Mesendoderm (in vitro differentiated cells): ENCODE data around the gene CLIP1.

ENCODE experiments used
- DNase-seq: peaks from one replicate; pipeline ENCODE4 v3.0.0; 2013
- H2AK5ac ChIP-seq: 2 replicates; pipeline ENCODE4 v1.6.1; 2013; ENCODE audit warnings: low read length, inconsistent platforms
- H2BK120ac ChIP-seq: 2 replicates; pipeline ENCODE4 v1.6.1; 2013; ENCODE audit warnings: low read depth, mild to moderate bottlenecking, low read length, moderate library complexity, mixed read lengths
- H2BK15ac ChIP-seq: replicated peaks from 2 replicates; pipeline ENCODE4 v1.6.1; 2013; ENCODE audit warnings: low read depth, mild to moderate bottlenecking, moderate library complexity
- H2BK5ac ChIP-seq: 2 replicates; pipeline ENCODE4 v1.6.1; 2013; ENCODE audit warnings: low read length, inconsistent platforms
- H3K18ac ChIP-seq: 2 replicates; pipeline ENCODE4 v1.6.1; 2013; ENCODE audit warnings: mild to moderate bottlenecking, low read length, mixed read lengths
- H3K23ac ChIP-seq: one replicate; pipeline ENCODE4 v1.6.1; 2013; ENCODE audit warnings: low read length
- H3K27ac ChIP-seq: 2 replicates; pipeline ENCODE4 v1.5.1; 2013; ENCODE audit warnings: low read depth, mild to moderate bottlenecking, inconsistent platforms, low read length, moderate library complexity
- H3K27me3 ChIP-seq: 2 replicates; pipeline ENCODE4 v1.6.1; 2013; ENCODE audit warnings: low read length, control low read depth, mild to moderate bottlenecking, inconsistent platforms; ENCODE audit not compliant: insufficient read depth, poor library complexity
- H3K36me3 ChIP-seq: 2 replicates; pipeline ENCODE4 v1.6.1; 2013; ENCODE audit warnings: low read length, inconsistent platforms; ENCODE audit not compliant: control insufficient read depth, insufficient read depth
- H3K4ac ChIP-seq: one replicate; pipeline ENCODE4 v1.6.1; 2013; ENCODE audit warnings: low read depth, mild to moderate bottlenecking, low read length, moderate library complexity
- H3K4me1 ChIP-seq: 2 replicates; pipeline ENCODE4 v1.6.1; 2013; ENCODE audit warnings: low read depth, low read length, inconsistent platforms; ENCODE audit not compliant: control insufficient read depth
- H3K4me2 ChIP-seq: 2 replicates; pipeline ENCODE4 v1.6.1; 2013; ENCODE audit warnings: low read length
- H3K4me3 ChIP-seq: 2 replicates; pipeline ENCODE4 v1.5.1; 2013; ENCODE audit warnings: mild to moderate bottlenecking, low read length
- H3K56ac ChIP-seq: one replicate; pipeline ENCODE4 v1.6.1; 2013; ENCODE audit warnings: low read length
- H3K79me1 ChIP-seq: 2 replicates; pipeline ENCODE4 v1.6.1; 2013; ENCODE audit warnings: low read length, inconsistent platforms
- H3K79me2 ChIP-seq: 2 replicates; pipeline ENCODE4 v1.6.1; 2013; ENCODE audit warnings: mild to moderate bottlenecking, low read length; ENCODE audit not compliant: control insufficient read depth, insufficient read depth
- H3K9ac ChIP-seq: 2 replicates; pipeline ENCODE4 v1.6.1; 2013; ENCODE audit warnings: low read length, inconsistent platforms
- H4K5ac ChIP-seq: one replicate; pipeline ENCODE4 v1.6.1; 2013; ENCODE audit warnings: low read length
- H4K8ac ChIP-seq: one replicate; pipeline ENCODE4 v1.6.1; 2013; ENCODE audit warnings: low read depth, mild to moderate bottlenecking, control low read depth, low read length, moderate library complexity
- WGBS: extraction: QIAGEN DNeasy Blood & Tissue Kit; methylation state at CpG from one replicate; pipeline ENCODE4 v1.1.7; 2013; ENCODE audit warnings: low lambda C conversion rate, missing lambda C conversion rate; ENCODE audit not compliant: insufficient coverage; ENCODE audit errors: extremely low coverage; 5-methylcytosine and 5-hydroxymethylcytosine counted together

The CLIP1 gene

GRCh38 chr12:122282061-122282460 is 140.4 kb downstream of the CLIP1 start:
- Histone ChIP-seq H3K4me2 (no peak overlapping the region), H3K27ac (no peak overlapping the region), H3K4me3 (no peak overlapping the region), H3K56ac (no peak overlapping the region), H3K18ac (no peak overlapping the region), H2BK15ac (no peak overlapping the region), H4K5ac (no peak overlapping the region), H2AK5ac (no peak overlapping the region), H3K9ac (no peak overlapping the region), H3K36me3 (peaks cover 5% of the 10 kb centered on the region), H3K4ac (no peak overlapping the region), H3K4me1 (no peaks in the 10 kb centered on the region), H3K79me1 (no peaks in the 10 kb centered on the region), H3K27me3 (no peaks in the 10 kb centered on the region), H2BK5ac (no peak overlapping the region), H2BK120ac (no peak overlapping the region), H4K8ac (no peak overlapping the region), H3K79me2 (no peaks in the 10 kb centered on the region), H3K23ac (no peak overlapping the region)
- DNase-seq, result peak; percentile 58
- no CpG with 5 or more reads among the region's 4 CpGs for WGBS

GRCh38 chr12:122276242-122276641 is 146.2 kb downstream of the CLIP1 start:
- H3K27ac ChIP-seq, result no peak overlapping the region
- no peak overlapping the region for H4K5ac ChIP-seq
- H2BK120ac ChIP-seq, result no peak overlapping the region
- H3K4me1 ChIP-seq, result no peaks in the 10 kb centered on the region
- H3K18ac ChIP-seq, result no peak overlapping the region
- H3K27me3 ChIP-seq, result no peaks in the 10 kb centered on the region
- H3K9ac ChIP-seq, result no peak overlapping the region
- H4K8ac ChIP-seq, result no peak overlapping the region
- no peak overlapping the region for H2BK5ac ChIP-seq
- no CpG with 5 or more reads among the region's 7 CpGs for WGBS
- H3K4me2 ChIP-seq, result no peak overlapping the region
- H3K79me2 ChIP-seq, result no peaks in the 10 kb centered on the region
- H3K36me3 ChIP-seq, result peaks cover 7% of the 10 kb centered on the region
- H2AK5ac ChIP-seq, result no peak overlapping the region
- H3K56ac ChIP-seq, result no peak overlapping the region
- H3K79me1 ChIP-seq, result no peaks in the 10 kb centered on the region
- DNase-seq, result no peak
- H3K23ac ChIP-seq, result no peak overlapping the region
- H3K4me3 ChIP-seq, result no peak overlapping the region
- H3K4ac ChIP-seq, result no peak overlapping the region
- no peak overlapping the region for H2BK15ac ChIP-seq

- Histone ChIP-seq H3K79me2 (no peaks in the 10 kb centered on the region), H3K27ac (no peak overlapping the region), H3K4me2 (no peak overlapping the region), H3K23ac (no peak overlapping the region), H2AK5ac (no peak overlapping the region), H4K8ac (no peak overlapping the region), H3K27me3 (no peaks in the 10 kb centered on the region), H3K79me1 (no peaks in the 10 kb centered on the region), H3K56ac (no peak overlapping the region), H2BK5ac (no peak overlapping the region), H3K4me3 (no peak overlapping the region), H3K4ac (no peak overlapping the region), H3K9ac (no peak overlapping the region), H3K36me3 (peaks cover 7% of the 10 kb centered on the region), H3K4me1 (no peaks in the 10 kb centered on the region), H4K5ac (no peak overlapping the region), H2BK120ac (no peak overlapping the region), H3K18ac (no peak overlapping the region), H2BK15ac (no peak overlapping the region)
- no CpG with 5 or more reads among the region's 8 CpGs for WGBS
- no peak for DNase-seq
Observed at GRCh38 chr12:122275459-122275858, 147.0 kb downstream of the CLIP1 start.

- H2BK15ac ChIP-seq, result no peak within 1 kb of the TSS
- H3K18ac ChIP-seq, result peak within 1 kb of the TSS; percentile 2
- no peak within 1 kb of the TSS for H4K5ac ChIP-seq
- no peak within 1 kb of the TSS for H2AK5ac ChIP-seq
- H4K8ac ChIP-seq, result no peak within 1 kb of the TSS
- H3K4me1 ChIP-seq, result no peaks in the 10 kb centered on the region
- peak within 1 kb of the TSS; percentile 87 for H3K4me2 ChIP-seq
- no peak within 1 kb of the TSS for H2BK120ac ChIP-seq
- no peaks in the 10 kb centered on the region for H3K79me1 ChIP-seq
- no peak within 1 kb of the TSS for H3K23ac ChIP-seq
- H2BK5ac ChIP-seq, result peak within 1 kb of the TSS; percentile 64
- peak within 1 kb of the TSS; percentile 15 for H3K27ac ChIP-seq
- H3K27me3 ChIP-seq, result no peaks in the 10 kb centered on the region
- H3K9ac ChIP-seq, result peak within 1 kb of the TSS; percentile 87
- H3K4me3 ChIP-seq, result peak within 1 kb of the TSS; percentile 89
- no peaks in the 10 kb centered on the region for H3K79me2 ChIP-seq
- H3K36me3 ChIP-seq, result no peaks in the 10 kb centered on the region
- peak; percentile 99 for DNase-seq
- peak within 1 kb of the TSS; percentile 98 for H3K56ac ChIP-seq
- no CpG with 5 or more reads among the region's 56 CpGs for WGBS
- H3K4ac ChIP-seq, result peak within 1 kb of the TSS; percentile 17
Observed at GRCh38 chr12:122266230-122266901, 156.1 kb downstream of the CLIP1 start, which contains the start of gene VPS33A. TSS of gene VPS33A (minus strand) at chr12:122266494. CDS start at chr12:122266408, 86 bp downstream.

- H3K56ac ChIP-seq, result peak overlapping the region; percentile 98
- H2BK15ac ChIP-seq, result no peak overlapping the region
- WGBS, result no CpG with 5 or more reads among the region's 17 CpGs
- peak overlapping the region; percentile 17 for H3K4ac ChIP-seq
- DNase-seq, result no peak
- H3K9ac ChIP-seq, result peak overlapping the region; percentile 87
- no peak overlapping the region for H3K23ac ChIP-seq
- H2AK5ac ChIP-seq, result no peak overlapping the region
- H3K79me1 ChIP-seq, result no peaks in the 10 kb centered on the region
- H3K18ac ChIP-seq, result peak overlapping the region; percentile 2
- H3K4me3 ChIP-seq, result peak overlapping the region; percentile 89
- no peaks in the 10 kb centered on the region for H3K36me3 ChIP-seq
- H2BK120ac ChIP-seq, result no peak overlapping the region
- H2BK5ac ChIP-seq, result no peak overlapping the region
- no peaks in the 10 kb centered on the region for H3K27me3 ChIP-seq
- H3K79me2 ChIP-seq, result no peaks in the 10 kb centered on the region
- H4K5ac ChIP-seq, result no peak overlapping the region
- no peaks in the 10 kb centered on the region for H3K4me1 ChIP-seq
- peak overlapping the region; percentile 14 for H3K27ac ChIP-seq
- H3K4me2 ChIP-seq, result peak overlapping the region; percentile 87
- no peak overlapping the region for H4K8ac ChIP-seq
Observed at GRCh38 chr12:122265886-122266229, 156.6 kb downstream of the CLIP1 start.

GRCh38 chr12:122265476-122265875 is 157.0 kb downstream of the CLIP1 start:
- Histone ChIP-seq H2BK5ac (no peak overlapping the region), H3K27ac (no peak overlapping the region), H3K4ac (no peak overlapping the region), H4K8ac (no peak overlapping the region), H2AK5ac (no peak overlapping the region), H3K79me1 (no peaks in the 10 kb centered on the region), H3K27me3 (no peaks in the 10 kb centered on the region), H2BK15ac (no peak overlapping the region), H3K4me1 (no peaks in the 10 kb centered on the region), H2BK120ac (no peak overlapping the region), H3K36me3 (no peaks in the 10 kb centered on the region), H3K4me3 (peak overlapping the region; percentile 89), H3K56ac (peak overlapping the region; percentile 98), H3K18ac (no peak overlapping the region), H3K4me2 (peak overlapping the region; percentile 87), H3K9ac (peak overlapping the region; percentile 87), H3K23ac (no peak overlapping the region), H4K5ac (no peak overlapping the region), H3K79me2 (no peaks in the 10 kb centered on the region)
- no peak for DNase-seq
- no CpG with 5 or more reads among the region's 1 CpG for WGBS
